ENCODE results near the gene LIMK1.
"Not testable (repeated sequence)": the region's sequence is repeated elsewhere in the genome, so short reads cannot be mapped to it uniquely, and the experiment has no call there.

LIMK1 gene

DNA sequence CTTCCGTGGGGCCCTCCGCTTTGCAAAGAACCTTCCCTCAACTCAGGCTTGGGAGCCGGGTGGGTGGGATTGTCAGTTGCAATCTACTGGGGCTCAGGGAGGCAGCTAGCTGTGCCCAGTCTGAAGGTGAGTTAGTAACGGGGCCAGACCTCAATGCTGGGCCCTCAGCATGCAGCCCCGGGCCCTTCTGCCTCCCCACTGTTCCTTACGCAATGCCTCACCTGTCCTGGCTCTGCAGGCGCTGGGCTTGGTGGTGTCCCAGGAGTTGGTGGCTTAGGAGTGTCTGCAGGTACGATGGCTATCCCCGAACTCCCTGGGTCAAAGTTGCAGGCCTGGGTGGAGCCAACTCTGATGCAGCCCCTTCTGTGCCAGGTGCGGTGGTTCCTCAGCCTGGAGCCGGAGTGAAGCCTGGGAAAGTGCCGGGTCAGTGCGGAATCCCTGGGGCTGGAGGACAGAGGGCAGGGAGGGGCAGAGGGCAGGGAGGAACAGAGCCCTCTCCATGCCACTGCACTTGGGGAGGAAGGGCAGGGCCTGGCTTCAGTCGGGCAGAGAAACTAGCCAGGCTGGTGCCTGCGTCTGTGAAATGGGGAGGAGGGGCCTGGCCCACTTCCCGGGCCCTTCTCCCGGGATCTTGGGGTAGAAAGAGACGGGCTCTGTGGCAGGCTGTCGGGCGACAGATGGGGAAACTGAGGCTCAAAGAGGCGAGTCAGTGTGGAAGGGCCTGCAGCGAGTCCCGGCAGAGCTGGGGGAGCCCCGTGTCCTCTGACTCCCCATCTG, 40.7 kb upstream of the LIMK1 start:
- H3K4me1 ChIP-seq (ENCODE audit: insufficient read depth, low read length, severe bottlenecking): no peaks in the 10 kb centered on the region
- H3K79me2 ChIP-seq (ENCODE audit: insufficient read depth, low read length): no peaks in the 10 kb centered on the region
- no peak overlapping the region for H3K9ac ChIP-seq (ENCODE audit: low read length)
- no peak overlapping the region for H3K4me2 ChIP-seq (ENCODE audit: low read length)
- H4K20me1 ChIP-seq (ENCODE audit: insufficient read depth, low read length): no peaks in the 10 kb centered on the region
- no peak for TF ChIP-seq EZH2 (IDR thresholded peaks at IDR 0.05; ENCODE audit: borderline replicate concordance, low read length)
- TF ChIP-seq, protein P1, sequence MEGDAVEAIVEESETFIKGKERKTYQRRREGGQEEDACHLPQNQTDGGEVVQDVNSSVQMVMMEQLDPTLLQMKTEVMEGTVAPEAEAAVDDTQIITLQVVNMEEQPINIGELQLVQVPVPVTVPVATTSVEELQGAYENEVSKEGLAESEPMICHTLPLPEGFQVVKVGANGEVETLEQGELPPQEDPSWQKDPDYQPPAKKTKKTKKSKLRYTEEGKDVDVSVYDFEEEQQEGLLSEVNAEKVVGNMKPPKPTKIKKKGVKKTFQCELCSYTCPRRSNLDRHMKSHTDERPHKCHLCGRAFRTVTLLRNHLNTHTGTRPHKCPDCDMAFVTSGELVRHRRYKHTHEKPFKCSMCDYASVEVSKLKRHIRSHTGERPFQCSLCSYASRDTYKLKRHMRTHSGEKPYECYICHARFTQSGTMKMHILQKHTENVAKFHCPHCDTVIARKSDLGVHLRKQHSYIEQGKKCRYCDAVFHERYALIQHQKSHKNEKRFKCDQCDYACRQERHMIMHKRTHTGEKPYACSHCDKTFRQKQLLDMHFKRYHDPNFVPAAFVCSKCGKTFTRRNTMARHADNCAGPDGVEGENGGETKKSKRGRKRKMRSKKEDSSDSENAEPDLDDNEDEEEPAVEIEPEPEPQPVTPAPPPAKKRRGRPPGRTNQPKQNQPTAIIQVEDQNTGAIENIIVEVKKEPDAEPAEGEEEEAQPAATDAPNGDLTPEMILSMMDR (IDR thresholded peaks at IDR 0.05; ENCODE audit: low read length): no peak
- no peaks in the 10 kb centered on the region for H3K9me3 ChIP-seq (ENCODE audit: low read length)
- no peak overlapping the region for H2AFZ ChIP-seq (ENCODE audit: low read length)
- H3F3A ChIP-seq (ENCODE audit: insufficient read depth, low read length): no peaks in the 10 kb centered on the region
- no peaks in the 10 kb centered on the region for H3K36me3 ChIP-seq (ENCODE audit: insufficient read depth, low read length)
- no peak overlapping the region for H3K4me3 ChIP-seq (ENCODE audit: low read depth, low read length, poor library complexity, severe bottlenecking)
- no peak overlapping the region for H3K27ac ChIP-seq (ENCODE audit: low read depth, low read length, poor library complexity, severe bottlenecking)
- H3K9me2 ChIP-seq (ENCODE audit: low read depth, low read length): no peaks in the 10 kb centered on the region
- H3K27me3 ChIP-seq (ENCODE audit: insufficient read depth, low read length): peaks cover 15% of the 10 kb centered on the region; the same call in 1 of the 2 replicates

DNA sequence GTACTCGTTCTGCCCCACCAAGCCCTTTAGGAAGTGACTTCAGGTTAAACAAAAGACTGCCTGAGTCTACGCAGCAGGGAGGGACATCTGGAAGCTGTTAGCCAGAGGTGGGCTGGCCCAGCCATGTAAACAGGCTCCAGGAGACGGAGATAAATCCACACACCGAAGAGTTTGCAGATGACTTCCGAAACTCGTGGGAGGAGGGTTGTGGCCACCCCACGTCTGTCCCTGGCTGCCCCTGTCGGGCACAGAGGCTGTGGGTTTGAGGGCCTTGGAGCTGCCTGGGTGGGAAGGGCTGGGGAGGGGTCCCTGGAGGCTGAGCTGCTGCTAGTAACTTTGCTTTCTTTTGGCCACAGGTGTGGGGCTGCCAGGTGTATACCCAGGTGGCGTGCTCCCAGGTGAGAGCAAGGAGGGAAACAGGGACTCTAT, 40.1 kb upstream of the LIMK1 start:
- no peak overlapping the region for H3K4me3 ChIP-seq (ENCODE audit: low read depth, low read length, poor library complexity, severe bottlenecking)
- H2AFZ ChIP-seq (ENCODE audit: low read length): no peak overlapping the region
- H3K27ac ChIP-seq (ENCODE audit: low read depth, low read length, poor library complexity, severe bottlenecking): no peak overlapping the region

GRCh38 chr7:74044366-74045350, 38.9 kb upstream of the LIMK1 start:
- Histone ChIP-seq H3K4me2 (ENCODE audit: low read length) (no peak overlapping the region), H3K4me1 (ENCODE audit: insufficient read depth, low read length, severe bottlenecking) (no peaks in the 10 kb centered on the region), H4K20me1 (ENCODE audit: insufficient read depth, low read length) (no peaks in the 10 kb centered on the region), H2AFZ (ENCODE audit: low read length) (no peak overlapping the region), H3K79me2 (ENCODE audit: insufficient read depth, low read length) (no peaks in the 10 kb centered on the region), H3K9me3 (ENCODE audit: low read length) (no peaks in the 10 kb centered on the region), H3K27me3 (ENCODE audit: insufficient read depth, low read length) (peaks cover 14% of the 10 kb centered on the region; the same call in 1 of the 2 replicates), H3K27ac (ENCODE audit: low read depth, low read length, poor library complexity, severe bottlenecking) (no peak overlapping the region), H3K36me3 (ENCODE audit: insufficient read depth, low read length) (no peaks in the 10 kb centered on the region), H3K4me3 (ENCODE audit: low read depth, low read length, poor library complexity, severe bottlenecking) (no peak overlapping the region), H3K9me2 (ENCODE audit: low read depth, low read length) (no peaks in the 10 kb centered on the region), H3F3A (ENCODE audit: insufficient read depth, low read length) (no peaks in the 10 kb centered on the region), H3K9ac (ENCODE audit: low read length) (no peak overlapping the region)
- no peak for TF ChIP-seq EZH2 (IDR thresholded peaks at IDR 0.05; ENCODE audit: borderline replicate concordance, low read length)
- TF ChIP-seq, protein P1 (IDR thresholded peaks at IDR 0.05; ENCODE audit: low read length): no peak

More for the DNA sequence above, 40.1 kb upstream of the LIMK1 start:
- H3F3A ChIP-seq (ENCODE audit: insufficient read depth, low read length): no peaks in the 10 kb centered on the region
- H3K4me1 ChIP-seq (ENCODE audit: insufficient read depth, low read length, severe bottlenecking): no peaks in the 10 kb centered on the region
- H3K9ac ChIP-seq (ENCODE audit: low read length): no peak overlapping the region
- no peaks in the 10 kb centered on the region for H3K79me2 ChIP-seq (ENCODE audit: insufficient read depth, low read length)
- H3K27me3 ChIP-seq (ENCODE audit: insufficient read depth, low read length): peaks cover 15% of the 10 kb centered on the region; the same call in 1 of the 2 replicates
- no peaks in the 10 kb centered on the region for H3K9me3 ChIP-seq (ENCODE audit: low read length)
- no peaks in the 10 kb centered on the region for H4K20me1 ChIP-seq (ENCODE audit: insufficient read depth, low read length)
- H3K4me2 ChIP-seq (ENCODE audit: low read length): no peak overlapping the region
- H3K9me2 ChIP-seq (ENCODE audit: low read depth, low read length): no peaks in the 10 kb centered on the region
- no peaks in the 10 kb centered on the region for H3K36me3 ChIP-seq (ENCODE audit: insufficient read depth, low read length)
- TF ChIP-seq EZH2 (IDR thresholded peaks at IDR 0.05; ENCODE audit: borderline replicate concordance, low read length): no peak
- TF ChIP-seq, protein P1 (IDR thresholded peaks at IDR 0.05; ENCODE audit: low read length): no peak

DNA sequence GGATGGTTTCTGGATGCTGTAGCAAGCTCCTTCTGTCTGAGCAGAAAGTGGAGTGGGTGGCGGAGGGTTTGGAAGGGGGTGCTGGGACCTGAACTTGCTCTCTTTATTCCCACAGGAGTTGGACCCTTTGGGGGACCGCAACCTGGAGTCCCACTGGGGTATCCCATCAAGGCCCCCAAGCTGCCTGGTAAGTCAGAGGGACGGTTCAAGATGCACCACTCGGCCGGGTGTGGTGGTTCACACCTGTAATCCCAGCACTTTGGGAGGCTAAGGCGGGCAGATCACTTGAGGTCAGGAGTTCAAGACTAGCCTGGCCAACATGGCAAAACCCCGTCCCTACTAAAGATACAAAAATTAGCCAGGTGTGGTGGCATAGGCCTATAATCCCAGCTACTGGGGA, 37.0 kb upstream of the LIMK1 start:
- H3K4me2 ChIP-seq (ENCODE audit: low read length); H3K27ac ChIP-seq (ENCODE audit: low read depth, low read length, poor library complexity, severe bottlenecking); H4K20me1 ChIP-seq (ENCODE audit: insufficient read depth, low read length); H3K4me3 ChIP-seq (ENCODE audit: low read depth, low read length, poor library complexity, severe bottlenecking); H3F3A ChIP-seq (ENCODE audit: insufficient read depth, low read length); H3K79me2 ChIP-seq (ENCODE audit: insufficient read depth, low read length); H3K9ac ChIP-seq (ENCODE audit: low read length); H3K27me3 ChIP-seq (ENCODE audit: insufficient read depth, low read length); H3K9me2 ChIP-seq (ENCODE audit: low read depth, low read length); H3K4me1 ChIP-seq (ENCODE audit: insufficient read depth, low read length, severe bottlenecking); H3K36me3 ChIP-seq (ENCODE audit: insufficient read depth, low read length); H2AFZ ChIP-seq (ENCODE audit: low read length); H3K9me3 ChIP-seq (ENCODE audit: low read length): not testable (repeated sequence)
